KMS-11 (cell line): ENCODE measurements around the gene IL1RAPL1.

Source experiments
- H2AFZ ChIP-seq: fragments of 200-600 bp; sonication (generic); 2 replicates; pipeline ENCODE4 v1.6.1; 2016; ENCODE audit warnings: antibody characterized with exemption, mixed run types, low read depth
- H3K27ac ChIP-seq: fragments of 200-600 bp; sonication (generic); 2 replicates; pipeline ENCODE4 v1.6.1; 2016; ENCODE audit warnings: mild to moderate bottlenecking, mixed run types
- H3K27me3 ChIP-seq: fragments of 200-600 bp; sonication (generic); 2 replicates; pipeline ENCODE4 v1.6.1; 2017; ENCODE audit warnings: mild to moderate bottlenecking, low read depth, mixed run types, moderate library complexity; ENCODE audit not compliant: insufficient read depth
- H3K36me3 ChIP-seq: fragments of 200-600 bp; sonication (generic); 2 replicates; pipeline ENCODE4 v1.6.1; 2017; ENCODE audit warnings: mild to moderate bottlenecking, mixed run types; ENCODE audit not compliant: insufficient read depth
- H3K4me1 ChIP-seq: fragments of 200-600 bp; sonication (generic); 2 replicates; pipeline ENCODE4 v1.6.1; 2016; ENCODE audit warnings: mild to moderate bottlenecking, low read depth, mixed run types; ENCODE audit not compliant: poor library complexity, severe bottlenecking
- H3K4me2 ChIP-seq: fragments of 200-600 bp; sonication (generic); 2 replicates; pipeline ENCODE4 v1.7.0; 2016; ENCODE audit warnings: mild to moderate bottlenecking, mixed run types
- H3K4me3 ChIP-seq: fragments of 200-600 bp; sonication (generic); IDR thresholded peaks from 2 replicates; pipeline ENCODE4 v1.6.1; 2017; ENCODE audit warnings: low read depth, low read length, mixed read lengths; ENCODE audit not compliant: insufficient read depth
- H3K79me2 ChIP-seq: fragments of 200-600 bp; sonication (generic); 2 replicates; pipeline ENCODE4 v1.6.1; 2016; ENCODE audit warnings: low read depth, mixed run types; ENCODE audit not compliant: insufficient read depth
- H3K9ac ChIP-seq: fragments of 200-600 bp; sonication (generic); 2 replicates; pipeline ENCODE4 v1.6.1; 2016; ENCODE audit warnings: mild to moderate bottlenecking, mixed run types
- H4K20me1 ChIP-seq: fragments of 200-600 bp; sonication (generic); 2 replicates; pipeline ENCODE4 v1.6.1; 2016; ENCODE audit warnings: mild to moderate bottlenecking, mixed run types; ENCODE audit not compliant: insufficient read depth
- TF ChIP-seq, protein P1 (sequence below): fragments of 200-600 bp; sonication (generic); conservative IDR thresholded peaks from 2 replicates; pipeline ENCODE4 v1.6.1; 2017; ENCODE audit warnings: low read depth, mild to moderate bottlenecking, antibody characterized with exemption, low read length, moderate library complexity, mixed read lengths

The IL1RAPL1 gene

DNA sequence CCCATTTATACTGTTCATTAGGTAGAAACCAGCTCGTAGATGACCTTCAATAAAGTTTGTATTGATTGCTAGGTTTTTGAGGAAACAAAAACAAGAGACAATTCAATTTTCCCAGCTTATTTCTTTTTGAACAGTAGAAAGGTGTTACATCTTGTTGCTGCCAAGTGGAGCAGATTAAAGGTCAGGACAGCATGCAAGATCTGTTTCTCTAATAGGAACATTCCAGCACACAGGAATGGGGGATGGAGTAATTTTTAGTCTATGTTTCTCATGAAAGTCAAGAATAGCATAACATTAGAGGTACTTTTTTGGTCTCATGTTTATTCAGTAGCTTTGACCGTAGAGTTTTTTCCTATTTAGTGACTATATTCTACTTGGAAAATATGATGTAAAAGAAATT, 132.4 kb downstream of the IL1RAPL1 start:
- Histone ChIP-seq H3K4me1 (no peaks in the 10 kb centered on the region), H3K36me3 (no peaks in the 10 kb centered on the region), H3K79me2 (no peaks in the 10 kb centered on the region), H3K9ac (no peak overlapping the region), H3K27ac (no peak overlapping the region), H2AFZ (no peak overlapping the region), H4K20me1 (no peaks in the 10 kb centered on the region), H3K4me2 (no peak overlapping the region), H3K4me3 (no peak overlapping the region), H3K27me3 (no peaks in the 10 kb centered on the region)
- TF ChIP-seq, protein P1, sequence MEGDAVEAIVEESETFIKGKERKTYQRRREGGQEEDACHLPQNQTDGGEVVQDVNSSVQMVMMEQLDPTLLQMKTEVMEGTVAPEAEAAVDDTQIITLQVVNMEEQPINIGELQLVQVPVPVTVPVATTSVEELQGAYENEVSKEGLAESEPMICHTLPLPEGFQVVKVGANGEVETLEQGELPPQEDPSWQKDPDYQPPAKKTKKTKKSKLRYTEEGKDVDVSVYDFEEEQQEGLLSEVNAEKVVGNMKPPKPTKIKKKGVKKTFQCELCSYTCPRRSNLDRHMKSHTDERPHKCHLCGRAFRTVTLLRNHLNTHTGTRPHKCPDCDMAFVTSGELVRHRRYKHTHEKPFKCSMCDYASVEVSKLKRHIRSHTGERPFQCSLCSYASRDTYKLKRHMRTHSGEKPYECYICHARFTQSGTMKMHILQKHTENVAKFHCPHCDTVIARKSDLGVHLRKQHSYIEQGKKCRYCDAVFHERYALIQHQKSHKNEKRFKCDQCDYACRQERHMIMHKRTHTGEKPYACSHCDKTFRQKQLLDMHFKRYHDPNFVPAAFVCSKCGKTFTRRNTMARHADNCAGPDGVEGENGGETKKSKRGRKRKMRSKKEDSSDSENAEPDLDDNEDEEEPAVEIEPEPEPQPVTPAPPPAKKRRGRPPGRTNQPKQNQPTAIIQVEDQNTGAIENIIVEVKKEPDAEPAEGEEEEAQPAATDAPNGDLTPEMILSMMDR, result no peak

DNA sequence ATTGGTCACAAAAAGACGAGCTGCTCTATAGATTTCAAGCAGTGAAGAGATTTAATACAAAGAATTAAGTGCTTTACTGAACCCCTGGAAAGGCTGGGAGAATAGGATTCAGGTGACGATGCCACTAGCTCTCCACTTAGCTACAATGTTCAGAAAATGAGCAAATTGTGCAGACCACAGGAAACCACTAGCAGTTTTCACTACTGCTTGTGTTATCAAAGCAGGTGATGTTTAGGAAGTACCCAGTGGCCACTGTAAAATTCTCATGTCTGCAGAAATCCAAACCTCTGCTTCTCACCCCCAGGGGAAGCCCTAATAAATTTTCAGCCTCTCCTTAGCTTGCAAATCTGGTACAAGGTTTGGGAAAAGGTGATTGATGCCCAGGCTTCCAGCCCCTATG, 165.1 kb downstream of the IL1RAPL1 start:
- Histone ChIP-seq H3K4me1 (peaks cover 19% of the 10 kb centered on the region), H2AFZ (no peak overlapping the region), H3K4me3 (no peak overlapping the region), H3K4me2 (no peak overlapping the region), H3K27me3 (no peaks in the 10 kb centered on the region), H3K9ac (no peak overlapping the region), H3K36me3 (no peaks in the 10 kb centered on the region), H3K79me2 (no peaks in the 10 kb centered on the region), H3K27ac (no peak overlapping the region), H4K20me1 (no peaks in the 10 kb centered on the region)
- TF ChIP-seq, protein P1, result no peak

DNA sequence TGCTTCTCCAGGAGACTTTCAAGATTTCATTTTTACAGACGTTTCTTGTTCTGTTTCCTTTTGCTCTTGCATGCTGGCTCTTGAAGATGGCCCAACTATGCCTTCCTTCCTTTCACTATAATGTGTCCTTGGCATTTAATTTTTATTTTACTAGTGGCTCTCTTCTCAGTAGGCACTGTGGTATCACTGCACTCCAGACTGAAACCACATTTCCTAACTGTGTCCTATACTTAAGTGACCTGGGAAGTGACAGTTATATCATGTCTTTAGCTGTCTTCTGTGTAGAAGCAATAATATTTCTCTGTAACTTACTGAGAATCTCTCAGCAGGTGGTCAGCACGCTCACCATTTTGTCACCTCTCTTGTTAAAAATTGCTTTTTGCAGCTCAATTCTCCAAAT, 168.9 kb downstream of the IL1RAPL1 start:
- Histone ChIP-seq H3K4me3 (no peak overlapping the region), H3K4me1 (peaks cover 19% of the 10 kb centered on the region), H3K36me3 (no peaks in the 10 kb centered on the region), H3K27ac (no peak overlapping the region), H4K20me1 (no peaks in the 10 kb centered on the region), H3K27me3 (no peaks in the 10 kb centered on the region), H3K79me2 (no peaks in the 10 kb centered on the region), H3K4me2 (no peak overlapping the region), H2AFZ (no peak overlapping the region), H3K9ac (no peak overlapping the region)
- TF ChIP-seq, protein P1, result no peak

DNA sequence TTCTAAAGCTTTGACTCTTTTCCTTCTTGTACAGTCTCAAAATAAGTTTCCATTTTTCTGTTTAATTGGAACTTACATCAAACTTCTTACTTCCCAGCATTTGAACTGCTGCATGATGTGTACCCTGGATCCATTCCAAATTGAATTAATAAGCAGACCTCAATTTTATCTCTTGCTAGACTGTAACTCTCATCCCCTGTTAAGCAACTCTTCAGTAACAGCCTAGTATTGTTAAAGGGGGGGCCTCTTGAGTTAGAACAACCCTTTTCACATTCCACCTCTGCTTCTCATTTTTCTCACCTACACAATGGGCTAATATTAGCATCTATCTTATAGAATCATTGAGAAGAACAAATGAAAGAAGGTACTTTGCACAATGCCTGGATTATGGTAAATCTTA, 169.4 kb downstream of the IL1RAPL1 start:
- no peak overlapping the region for H3K4me2 ChIP-seq
- H3K27ac ChIP-seq, result no peak overlapping the region
- H3K4me3 ChIP-seq, result no peak overlapping the region
- no peak overlapping the region for H2AFZ ChIP-seq
- H3K9ac ChIP-seq, result no peak overlapping the region
- TF ChIP-seq, protein P1, result no peak
- H3K36me3 ChIP-seq, result no peaks in the 10 kb centered on the region
- H3K27me3 ChIP-seq, result no peaks in the 10 kb centered on the region
- H3K4me1 ChIP-seq, result peaks cover 17% of the 10 kb centered on the region
- no peaks in the 10 kb centered on the region for H4K20me1 ChIP-seq
- no peaks in the 10 kb centered on the region for H3K79me2 ChIP-seq
